ENCODE results near the gene ZNF229. TPM values are rescaled to one million over a fixed set of nuclear protein-coding genes. Genes with fewer than 3 reads are reported as not detected.
A peak's percentile ranks its signal among the peaks of the same experiment; 100 is the strongest.
"Not testable (repeated sequence)": the region's sequence is repeated elsewhere in the genome, so short reads cannot be mapped to it uniquely, and the experiment has no call there.

ZNF229 gene
- total RNA-seq, 6 experiments from 2014 or later: 0.50 to 2.3 (median 0.93) TPM

GRCh38 chr19:44430956-44431355 lies 17.3 kb downstream of the ZNF229 start:
- H3K4me3 ChIP-seq: no peak overlapping the region

GRCh38 chr19:44415553-44415952 lies 32.7 kb downstream of the ZNF229 start:
- 67% methylated on average over 2 of the region's 15 CpGs for WGBS (ENCODE audit: insufficient coverage, low coverage, low lambda C conversion rate, missing lambda C conversion rate)
- H3K4me1 ChIP-seq; DNase-seq; H3K36me3 ChIP-seq; intact Hi-C loops (cut with DNase I); ATAC-seq; H3K4me3 ChIP-seq; H3K27ac ChIP-seq; H3K9me3 ChIP-seq; H3K27me3 ChIP-seq: not testable (repeated sequence)

More at GRCh38 chr19:44430956-44431355, 17.3 kb downstream of the ZNF229 start:
- Histone ChIP-seq H3K36me3 (no peaks in the 10 kb centered on the region), H3K9me3 (peaks cover 0 to 16% (median 3%) of the 10 kb centered on the region in 4 donors), H3K27me3 (no peaks in the 10 kb centered on the region), H3K27ac (no peak overlapping the region), H3K4me1 (no peaks in the 10 kb centered on the region)
- intact Hi-C loops (cut with DNase I): no loop called here
- TF ChIP-seq POLR2A (IDR thresholded peaks at IDR 0.05): no peak
- no peak for TF ChIP-seq CTCF (IDR thresholded peaks at IDR 0.05)
- ATAC-seq: no peak
- no peak for DNase-seq
- 60% methylated on average over 1 of the region's 1 CpG for WGBS (ENCODE audit: insufficient coverage, low coverage, low lambda C conversion rate, missing lambda C conversion rate)

GRCh38 chr19:44401139-44402115 lies 46.8 kb downstream of the ZNF229 start, which contains the start of gene ZNF285:
Gene ZNF285, minus strand, starts transcription at chr19:44401608. Its CDS starts 4,395 bp downstream, at chr19:44397213.
- H3K27me3 ChIP-seq: no peaks in the 10 kb centered on the region
- H3K27ac ChIP-seq: no peak within 1 kb of the TSS
- peak; percentile 88 to 93 (median 89) for DNase-seq
- no peak for TF ChIP-seq POLR2A (IDR thresholded peaks at IDR 0.05)
- no peak for TF ChIP-seq CTCF (IDR thresholded peaks at IDR 0.05)
- intact Hi-C loops (cut with DNase I): no loop called here
- H3K36me3 ChIP-seq: no peaks in the 10 kb centered on the region
- peak within 1 kb of the TSS; percentile 40 to 63 (median 42) for H3K4me3 ChIP-seq
- WGBS (ENCODE audit: insufficient coverage, low coverage, low lambda C conversion rate, missing lambda C conversion rate): 11% methylated on average over 21 of the region's 43 CpGs
- peak; percentile 97 to 100 (median 100) for ATAC-seq
- H3K9me3 ChIP-seq: no peaks in the 10 kb centered on the region
- no peaks in the 10 kb centered on the region for H3K4me1 ChIP-seq

- intact Hi-C loops (cut with DNase I); DNase-seq; H3K27ac ChIP-seq; H3K4me3 ChIP-seq; ATAC-seq; H3K9me3 ChIP-seq; H3K4me1 ChIP-seq; H3K27me3 ChIP-seq; H3K36me3 ChIP-seq: not testable (repeated sequence)
- WGBS (ENCODE audit: insufficient coverage, low coverage, low lambda C conversion rate, missing lambda C conversion rate): 91% methylated on average over 4 of the region's 4 CpGs
Observed at GRCh38 chr19:44389268-44389667, 59.0 kb downstream of the ZNF229 start.

Other genes with a start within 250 kb of the ZNF229 start
- 1 to 10 TPM; 4.5 to 8.5 (median 6.8) TPM for gene ZNF227, start 235.9 kb downstream of the ZNF229 start, total RNA-seq
- gene ZNF233, start 188.6 kb downstream of the ZNF229 start, total RNA-seq: not detected
- 1 to 10 TPM; 1.3 to 2.7 (median 1.9) TPM for gene ZNF235, start 143.4 kb downstream of the ZNF229 start, total RNA-seq
- 1 to 10 TPM in 4 of 6 experiments, under 1 TPM in 2; 0.86 to 1.7 (median 1.1) TPM for gene ZNF112, start 91.8 kb downstream of the ZNF229 start, total RNA-seq
- gene ZNF285, start 46.9 kb downstream of the ZNF229 start, total RNA-seq: 1 to 10 TPM in 2 of 6 experiments, under 1 TPM in 4; 0.37 to 1.6 (median 0.90) TPM
- gene ZNF180, start 52.0 kb upstream of the ZNF229 start, total RNA-seq: 1 to 10 TPM; 2.4 to 4.1 (median 3.3) TPM
- gene CEACAM20, start 81.2 kb upstream of the ZNF229 start, total RNA-seq: under 1 TPM in 3 of 6 experiments, not detected in 3; 0.14 to 0.31 (median 0.16) TPM
- gene IGSF23, start 165.1 kb upstream of the ZNF229 start, total RNA-seq: 10 to 100 TPM in 3 of 6 experiments, 1 to 10 TPM in 3; 4.4 to 15.2 (median 9.0) TPM
- 10 to 100 TPM; 26.6 to 66.6 (median 55.5) TPM for gene PVR, start 195.4 kb upstream of the ZNF229 start, total RNA-seq
- gene CEACAM19, start 223.0 kb upstream of the ZNF229 start, total RNA-seq: 1 to 10 TPM; 3.3 to 9.0 (median 4.5) TPM

Measured in right lobe of liver (tissue), 6 donors.